GM23248 (cell line): Measurements from ENCODE around the gene ZNF391.

Experiments
- EZH2 ChIP-seq: fragments of 200-600 bp; sonication (generic); IDR thresholded peaks from 2 replicates; pipeline ENCODE4 v1.6.1; 2018; ENCODE audit warnings: antibody characterized with exemption, mild to moderate bottlenecking; ENCODE audit not compliant: insufficient read depth, poor library complexity, severe bottlenecking
- EZH2phosphoT487 ChIP-seq: fragments of 200-600 bp; sonication (generic); IDR thresholded peaks from 2 replicates; pipeline ENCODE4 v1.6.1; 2018; ENCODE audit warnings: antibody characterized with exemption, moderate library complexity, mild to moderate bottlenecking, low read depth; ENCODE audit not compliant: insufficient read depth

DNA sequence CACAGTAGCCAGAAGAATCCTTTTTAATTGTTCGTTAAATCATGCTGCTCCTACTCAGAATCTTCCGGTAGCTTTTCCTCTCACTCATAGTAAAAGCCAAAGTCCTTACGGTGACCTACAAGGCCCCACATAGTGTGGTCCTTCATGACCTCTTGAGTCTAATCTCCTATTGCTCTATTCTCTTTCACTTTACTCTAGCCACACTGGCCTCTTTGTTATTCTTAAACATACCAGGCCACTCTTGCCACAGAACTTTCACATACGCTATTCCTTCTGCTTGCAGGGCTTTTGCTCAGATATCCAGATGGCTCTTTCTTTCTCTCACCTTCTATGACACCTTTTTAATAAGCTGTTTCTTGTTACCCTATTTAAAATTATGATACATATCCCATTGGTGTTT is 25.7 kb downstream of the ZNF391 start:
- no peak for TF ChIP-seq EZH2
- no peak for TF ChIP-seq EZH2phosphoT487
